Loucy (cell line): ENCODE data around the gene TNS3.

Experiments used
- H2AFZ ChIP-seq: fragments of 200-600 bp; sonication (generic); 2 replicates; pipeline ENCODE4 v1.6.0; 2016; ENCODE audit warnings: antibody characterized with exemption, mild to moderate bottlenecking, low read length, moderate library complexity
- H3F3A ChIP-seq: fragments of 200-600 bp; 2 replicates; pipeline ENCODE4 v1.6.0; 2016; ENCODE audit warnings: antibody characterized with exemption, low read depth, mild to moderate bottlenecking
- H3K27me3 ChIP-seq: fragments of 200-600 bp; sonication (generic); 2 replicates; pipeline ENCODE4 v1.6.1; 2014; ENCODE audit warnings: low read length, mild to moderate bottlenecking; ENCODE audit not compliant: insufficient read depth, poor library complexity, severe bottlenecking
- H3K36me3 ChIP-seq: fragments of 200-600 bp; sonication (generic); 2 replicates; pipeline ENCODE4 v1.6.1; 2016; ENCODE audit warnings: low read length; ENCODE audit not compliant: insufficient read depth
- H3K4me1 ChIP-seq: fragments of 200-600 bp; sonication (generic); 2 replicates; pipeline ENCODE4 v1.5.1; 2014; ENCODE audit warnings: low read length, mild to moderate bottlenecking; ENCODE audit not compliant: insufficient read depth, poor library complexity, severe bottlenecking
- H3K4me2 ChIP-seq: fragments of 200-600 bp; sonication (generic); 2 replicates; pipeline ENCODE4 v1.6.0; 2014; ENCODE audit warnings: antibody characterized with exemption, low read length, low read depth, mild to moderate bottlenecking; ENCODE audit not compliant: poor library complexity, severe bottlenecking
- H3K4me3 ChIP-seq: fragments of 200-600 bp; sonication (generic); 2 replicates; pipeline ENCODE4 v1.5.1; 2014; ENCODE audit warnings: low read length, mild to moderate bottlenecking, mixed read lengths; ENCODE audit not compliant: poor library complexity, severe bottlenecking
- H3K79me2 ChIP-seq: fragments of 200-600 bp; sonication (generic); 2 replicates; pipeline ENCODE4 v1.6.1; 2014; ENCODE audit warnings: low read length; ENCODE audit not compliant: insufficient read depth
- H3K9ac ChIP-seq: fragments of 200-600 bp; sonication (generic); 2 replicates; pipeline ENCODE4 v1.6.0; 2014; ENCODE audit warnings: mild to moderate bottlenecking, low read depth, low read length, moderate library complexity; ENCODE audit not compliant: poor library complexity, severe bottlenecking
- H3K9me2 ChIP-seq: fragments of 200-600 bp; sonication (generic); replicated peaks from 2 replicates; pipeline ENCODE4 v1.6.1; 2016; ENCODE audit warnings: low read depth, low read length, mixed read lengths
- H3K9me3 ChIP-seq: fragments of 200-600 bp; sonication (generic); 2 replicates; pipeline ENCODE4 v1.6.1; 2014; ENCODE audit warnings: mild to moderate bottlenecking, antibody characterized with exemption, low read length, low read depth; ENCODE audit not compliant: insufficient read depth
- H4K20me1 ChIP-seq: fragments of 200-600 bp; sonication (generic); 2 replicates; pipeline ENCODE4 v1.6.0; 2014; ENCODE audit warnings: antibody characterized with exemption, low read length, mild to moderate bottlenecking; ENCODE audit not compliant: insufficient read depth, poor library complexity, severe bottlenecking
- EZH2phosphoT487 ChIP-seq: fragments of 200-600 bp; IDR thresholded peaks from 2 replicates; pipeline ENCODE4 v1.6.1; 2018; ENCODE audit warnings: antibody characterized with exemption, mild to moderate bottlenecking, moderate library complexity, borderline replicate concordance
- TF ChIP-seq, protein P1 (sequence below): fragments of 200-600 bp; sonication (generic); conservative IDR thresholded peaks from 2 replicates; pipeline ENCODE4 v1.5.1; 2014; ENCODE audit warnings: mild to moderate bottlenecking, antibody characterized with exemption, low read length

The TNS3 gene

DNA sequence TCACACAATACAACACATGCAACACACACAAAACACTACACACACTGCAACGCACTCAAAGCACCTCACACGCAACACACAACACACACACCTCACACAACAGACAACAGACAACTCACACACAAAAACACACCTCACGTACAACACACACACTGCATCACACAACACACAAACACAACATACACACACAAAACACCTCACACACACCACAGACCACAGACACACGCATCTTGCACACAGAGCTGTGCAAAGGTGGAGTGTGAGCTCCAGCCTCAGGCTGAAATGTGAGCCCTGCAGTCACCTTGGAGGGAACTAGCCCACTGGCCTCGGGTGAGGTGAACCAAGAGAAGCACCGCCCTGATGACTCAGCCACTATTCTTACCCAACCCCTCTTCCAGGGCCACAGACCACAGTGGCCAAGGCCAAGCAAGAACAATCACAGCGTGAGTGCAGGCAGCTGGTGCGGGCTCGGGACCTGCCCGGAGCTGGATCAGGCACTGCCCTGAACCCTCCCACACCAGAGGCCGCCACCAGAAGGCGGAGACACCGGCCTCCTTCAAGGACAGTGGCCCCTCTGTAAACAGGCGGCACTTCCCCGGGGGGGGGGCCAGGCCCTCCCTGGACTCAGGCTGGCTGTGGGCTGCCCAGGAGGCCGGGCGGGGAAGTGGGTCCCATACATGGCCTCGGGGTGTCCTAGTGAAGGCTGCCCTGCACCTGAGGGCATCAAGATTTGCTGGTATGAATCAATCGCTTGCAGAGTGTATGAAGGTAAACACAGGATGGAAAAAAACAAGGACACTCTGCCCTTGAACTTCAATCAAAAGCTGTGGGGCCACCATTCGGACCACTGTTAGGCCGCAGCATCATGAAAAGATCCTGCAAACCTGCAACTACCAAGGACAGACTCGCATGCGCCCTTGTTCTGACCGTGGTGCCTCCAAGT, 106.7 kb downstream of the TNS3 start:
- H3K4me3 ChIP-seq: no peak overlapping the region
- H3K9me2 ChIP-seq: no peaks in the 10 kb centered on the region
- H3K36me3 ChIP-seq: no peaks in the 10 kb centered on the region
- H3K4me2 ChIP-seq: no peak overlapping the region
- no peaks in the 10 kb centered on the region for H3K79me2 ChIP-seq
- H3K4me1 ChIP-seq: no peaks in the 10 kb centered on the region
- H3K9me3 ChIP-seq: peaks cover 6% of the 10 kb centered on the region; the same call in 1 of the 2 replicates
- no peak overlapping the region for H2AFZ ChIP-seq
- H3F3A ChIP-seq: no peaks in the 10 kb centered on the region
- TF ChIP-seq, protein P1, sequence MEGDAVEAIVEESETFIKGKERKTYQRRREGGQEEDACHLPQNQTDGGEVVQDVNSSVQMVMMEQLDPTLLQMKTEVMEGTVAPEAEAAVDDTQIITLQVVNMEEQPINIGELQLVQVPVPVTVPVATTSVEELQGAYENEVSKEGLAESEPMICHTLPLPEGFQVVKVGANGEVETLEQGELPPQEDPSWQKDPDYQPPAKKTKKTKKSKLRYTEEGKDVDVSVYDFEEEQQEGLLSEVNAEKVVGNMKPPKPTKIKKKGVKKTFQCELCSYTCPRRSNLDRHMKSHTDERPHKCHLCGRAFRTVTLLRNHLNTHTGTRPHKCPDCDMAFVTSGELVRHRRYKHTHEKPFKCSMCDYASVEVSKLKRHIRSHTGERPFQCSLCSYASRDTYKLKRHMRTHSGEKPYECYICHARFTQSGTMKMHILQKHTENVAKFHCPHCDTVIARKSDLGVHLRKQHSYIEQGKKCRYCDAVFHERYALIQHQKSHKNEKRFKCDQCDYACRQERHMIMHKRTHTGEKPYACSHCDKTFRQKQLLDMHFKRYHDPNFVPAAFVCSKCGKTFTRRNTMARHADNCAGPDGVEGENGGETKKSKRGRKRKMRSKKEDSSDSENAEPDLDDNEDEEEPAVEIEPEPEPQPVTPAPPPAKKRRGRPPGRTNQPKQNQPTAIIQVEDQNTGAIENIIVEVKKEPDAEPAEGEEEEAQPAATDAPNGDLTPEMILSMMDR: no peak
- no peak for TF ChIP-seq EZH2phosphoT487
- no peaks in the 10 kb centered on the region for H4K20me1 ChIP-seq
- H3K9ac ChIP-seq: no peak overlapping the region
- no peaks in the 10 kb centered on the region for H3K27me3 ChIP-seq

- Histone ChIP-seq H2AFZ (no peak overlapping the region), H3K36me3 (no peaks in the 10 kb centered on the region), H3K9me2 (no peaks in the 10 kb centered on the region), H3K27me3 (no peaks in the 10 kb centered on the region), H3K4me1 (no peaks in the 10 kb centered on the region), H3K9me3 (peaks cover 6% of the 10 kb centered on the region; the same call in 1 of the 2 replicates), H3F3A (no peaks in the 10 kb centered on the region), H3K4me3 (no peak overlapping the region), H4K20me1 (no peaks in the 10 kb centered on the region), H3K9ac (no peak overlapping the region), H3K4me2 (no peak overlapping the region), H3K79me2 (no peaks in the 10 kb centered on the region)
- no peak for TF ChIP-seq EZH2phosphoT487
- TF ChIP-seq, protein P1: no peak
Observed at GRCh38 chr7:47474211-47474936, 107.5 kb downstream of the TNS3 start.

GRCh38 chr7:47473499-47474210, 108.3 kb downstream of the TNS3 start:
- Histone ChIP-seq H3K4me3 (no peak overlapping the region), H3K27me3 (no peaks in the 10 kb centered on the region), H3K9me2 (no peaks in the 10 kb centered on the region), H3K4me2 (no peak overlapping the region), H3K9ac (no peak overlapping the region), H3K9me3 (peaks cover 6% of the 10 kb centered on the region; the same call in 1 of the 2 replicates), H3K36me3 (no peaks in the 10 kb centered on the region), H3K79me2 (no peaks in the 10 kb centered on the region), H3K4me1 (no peaks in the 10 kb centered on the region), H3F3A (no peaks in the 10 kb centered on the region), H2AFZ (no peak overlapping the region), H4K20me1 (no peaks in the 10 kb centered on the region)
- TF ChIP-seq EZH2phosphoT487: no peak
- TF ChIP-seq, protein P1: no peak
